Measurements from ENCODE around the gene EFNA5. TPM values are rescaled to one million over a fixed set of nuclear protein-coding genes. Genes with fewer than 3 reads are reported as not detected.

Gene EFNA5
- total and polyA plus RNA-seq, 2 of the 8 experiments (the other 6 are each of a cell fraction or from before 2014, with no cell fraction given) = 9.6 to 21.8 TPM

- TF ChIP-seq RAD21 (IDR thresholded peaks at IDR 0.05 in 1 of 2, conservative IDR thresholded peaks at IDR 0.05 in 1 of 2; ENCODE audit: low read depth in 2 of 2, low read length in 2 of 2) = no peak
These were observed 268.1 kb downstream of the EFNA5 start (continued) for GRCh38 chr5:107402434-107403227.

All from H1 (cell line).